ENCODE results near the gene SLC7A9. TPM values are rescaled to one million over a fixed set of nuclear protein-coding genes. Genes with fewer than 3 reads are reported as not detected.

The SLC7A9 gene
- polyA plus RNA-seq (2012; ENCODE audit: insufficient read depth, insufficient read length, low read depth), result not detected

DNA sequence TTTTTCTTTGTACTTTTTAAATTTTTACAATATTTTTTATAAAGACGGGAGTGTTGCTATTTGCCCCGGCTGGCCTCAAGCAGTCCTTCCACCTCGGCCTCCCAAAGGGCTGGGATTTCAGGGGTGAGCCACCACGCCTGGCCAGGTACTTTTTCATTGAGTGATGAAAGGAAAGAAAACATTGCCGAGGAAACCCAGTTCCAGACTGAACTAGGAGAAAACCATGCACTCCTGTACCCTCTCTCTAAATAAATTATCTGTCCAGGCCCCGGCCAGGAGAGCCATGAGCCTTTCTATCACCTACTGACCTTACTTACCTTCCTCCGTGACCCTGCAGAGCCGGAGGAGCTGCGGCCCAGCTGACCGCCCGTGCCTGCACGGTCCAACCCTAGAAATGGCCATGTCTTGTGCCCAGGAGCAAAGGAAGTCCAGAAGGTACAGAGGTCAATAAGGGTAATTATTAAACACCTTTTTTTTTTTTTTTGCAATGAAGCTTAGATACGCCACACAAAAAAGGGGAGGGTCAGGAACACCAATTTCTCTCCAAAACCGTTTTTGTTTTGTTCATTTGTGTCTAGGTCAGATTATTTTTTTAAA, at the start of gene SLC7A9:
SLC7A9 (minus strand) TSS at position 399 of the 597 bp plus-strand sequence. CDS start 1,233 bp downstream, outside the sequence.
- no peak for TF ChIP-seq CTCF (IDR thresholded peaks at IDR 0.05; ENCODE audit: low read depth, low read length)

GRCh38 chr19:32919365-32919764, 49.8 kb upstream of the SLC7A9 start:
- Histone ChIP-seq H3K36me3 (0 out of 2 replicates have a peak, but pooled peaks cover 2% of the 10 kb centered on the region), H3K27me3 (no peaks in the 10 kb centered on the region), H3K4me3 (ENCODE audit: low read depth, low read length) (no peak overlapping the region), H3K9me3 (no peaks in the 10 kb centered on the region), H3K4me1 (no peaks in the 10 kb centered on the region)
- no peak for DNase-seq
- TF ChIP-seq CTCF (IDR thresholded peaks at IDR 0.05; ENCODE audit: low read depth, low read length), result no peak

More for the DNA sequence above, at the start of gene SLC7A9:
- no peaks in the 10 kb centered on the region for H3K4me1 ChIP-seq
- no peak for DNase-seq
- H3K4me3 ChIP-seq (ENCODE audit: low read depth, low read length), result no peak within 1 kb of the TSS
- H3K9me3 ChIP-seq, result no peaks in the 10 kb centered on the region
- no peaks in the 10 kb centered on the region for H3K27me3 ChIP-seq
- H3K36me3 ChIP-seq, result no peaks in the 10 kb centered on the region

GRCh38 chr19:32917616-32917996, 48.0 kb upstream of the SLC7A9 start:
- no peak for TF ChIP-seq CTCF (IDR thresholded peaks at IDR 0.05; ENCODE audit: low read depth, low read length)
- H3K9me3 ChIP-seq, result no peaks in the 10 kb centered on the region
- H3K4me1 ChIP-seq, result no peaks in the 10 kb centered on the region
- no peak overlapping the region for H3K4me3 ChIP-seq (ENCODE audit: low read depth, low read length)
- H3K36me3 ChIP-seq, result no peaks in the 10 kb centered on the region
- H3K27me3 ChIP-seq, result no peaks in the 10 kb centered on the region
- DNase-seq, result no peak

DNA sequence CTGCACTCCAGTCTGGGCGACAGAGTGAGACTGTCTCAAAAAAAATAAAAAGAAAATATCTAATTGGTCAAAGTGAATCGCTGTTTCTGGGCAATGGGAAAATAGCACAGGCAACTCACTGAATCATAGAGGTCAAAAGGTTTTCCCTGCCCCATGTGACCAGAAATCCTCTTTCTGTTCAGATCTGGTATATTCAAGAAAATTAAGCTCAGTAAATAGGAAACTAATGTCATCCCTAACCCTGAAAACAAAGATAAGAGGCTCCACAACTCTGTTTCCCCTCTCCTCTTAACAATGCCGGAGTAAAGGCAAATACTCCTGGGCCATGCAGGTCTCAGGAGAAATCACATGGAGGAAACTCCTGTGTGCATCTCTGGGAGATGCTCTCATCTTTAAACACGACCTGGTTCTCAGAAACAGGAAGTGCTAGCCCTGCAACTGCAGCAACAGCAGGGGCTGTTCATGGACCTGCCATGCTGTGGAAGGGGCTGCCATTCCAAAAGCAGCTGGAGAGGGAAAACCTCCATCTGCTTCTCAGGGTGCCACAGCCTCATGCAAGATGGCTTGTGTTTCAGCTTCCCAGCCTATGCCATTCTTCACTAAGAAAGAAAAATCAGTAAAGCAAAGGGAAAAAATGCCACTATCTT, 47.5 kb upstream of the SLC7A9 start:
- no peak for DNase-seq
- H3K36me3 ChIP-seq, result no peaks in the 10 kb centered on the region
- no peak overlapping the region for H3K4me3 ChIP-seq (ENCODE audit: low read depth, low read length)
- H3K27me3 ChIP-seq, result no peaks in the 10 kb centered on the region
- no peak for TF ChIP-seq CTCF (IDR thresholded peaks at IDR 0.05; ENCODE audit: low read depth, low read length)
- H3K9me3 ChIP-seq, result no peaks in the 10 kb centered on the region
- H3K4me1 ChIP-seq, result no peaks in the 10 kb centered on the region

GRCh38 chr19:32914879-32915660, 45.5 kb upstream of the SLC7A9 start:
- no peak for DNase-seq
- Histone ChIP-seq H3K27me3 (no peaks in the 10 kb centered on the region), H3K9me3 (no peaks in the 10 kb centered on the region), H3K4me1 (no peaks in the 10 kb centered on the region), H3K4me3 (ENCODE audit: low read depth, low read length) (no peak overlapping the region), H3K36me3 (no peaks in the 10 kb centered on the region)
- no peak for TF ChIP-seq CTCF (IDR thresholded peaks at IDR 0.05; ENCODE audit: low read depth, low read length)
